Natural killer cell treated with Interleukin-12 subunit alpha and Interleukin-12 subunit beta and Interleukin-15 and Interleukin-18, amount 100 ng/mL, for 72 hours (primary cell): ENCODE data around the gene AKAP13. TPM values are rescaled to one million over a fixed set of nuclear protein-coding genes. Genes with fewer than 3 reads are reported as not detected.
"Not testable (repeated sequence)": the region's sequence is repeated elsewhere in the genome, so short reads cannot be mapped to it uniquely, and the experiment has no call there.

Source experiments
- ATAC-seq, 2 donors: fragments of 150-1000 bp; cut with Tn5 transposase in 1 of 2; sonication (Bioruptor Pico), chemical (Tn5 transposase) in 1 of 2; 2 replicates each; pipeline ENCODE4 v1.10.0; 2021
- DNase-seq: peaks from one replicate; pipeline ENCODE4 v3.0.0; 2022; ENCODE audit warnings: low spot score
- H3K27ac Mint-ChIP-seq, 2 donors: 1 replicate in 1 of 2; 2 replicates in 1 of 2; pipeline ENCODE4 v1.8.0; 2022; ENCODE audit warnings: mixed read lengths in 2 of 2, mild to moderate bottlenecking in 1 of 2, moderate library complexity in 1 of 2
- H3K27me3 Mint-ChIP-seq, 2 donors: 1 replicate in 1 of 2; 2 replicates in 1 of 2; pipeline ENCODE4 v1.8.0; 2022; ENCODE audit warnings: mixed read lengths in 2 of 2
- H3K36me3 Mint-ChIP-seq: one replicate; pipeline ENCODE4 v1.8.0; 2022; ENCODE audit warnings: mixed read lengths
- H3K4me1 Mint-ChIP-seq, 2 donors: 1 replicate in 1 of 2; 2 replicates in 1 of 2; pipeline ENCODE4 v1.8.0; 2022; ENCODE audit warnings: low read depth in 2 of 2, mixed read lengths in 2 of 2, mild to moderate bottlenecking in 1 of 2
- H3K4me3 Mint-ChIP-seq: one replicate; pipeline ENCODE4 v1.8.0; 2022; ENCODE audit warnings: mixed read lengths
- H3K9me3 Mint-ChIP-seq: 2 replicates; pipeline ENCODE4 v1.8.0; 2022; ENCODE audit warnings: mixed read lengths
- total RNA-seq, 2 donors: library from RNA; stranded (reverse); gene quantifications; one replicate each; pipeline ENCODE4 v1.2.3, GENCODE V29; 2022

Gene AKAP13
- total RNA-seq, 2 donors from 2014 or later = 142 to 176 TPM

GRCh38 chr15:85463276-85463892 lies 83.0 kb downstream of the AKAP13 start:
- DNase-seq (no peak), ATAC-seq (no peak)
- Mint-ChIP-seq H3K4me1 (peaks cover 21 to 29% of the 10 kb centered on the region in 2 donors), H3K27ac (no peak overlapping the region), H3K27me3 (no peaks in the 10 kb centered on the region), H3K9me3 (no peaks in the 10 kb centered on the region), H3K36me3 (no peaks in the 10 kb centered on the region), H3K4me3 (no peak overlapping the region)

GRCh38 chr15:85463976-85464375 lies 83.6 kb downstream of the AKAP13 start:
- H3K27me3 Mint-ChIP-seq = no peaks in the 10 kb centered on the region
- no peaks in the 10 kb centered on the region for H3K9me3 Mint-ChIP-seq
- ATAC-seq = no peak
- no peak overlapping the region for H3K4me3 Mint-ChIP-seq
- no peaks in the 10 kb centered on the region for H3K36me3 Mint-ChIP-seq
- H3K27ac Mint-ChIP-seq = no peak overlapping the region
- peaks cover 21 to 26% of the 10 kb centered on the region in 2 donors for H3K4me1 Mint-ChIP-seq
- no peak for DNase-seq

GRCh38 chr15:85464471-85464870 lies 84.1 kb downstream of the AKAP13 start:
- no peak overlapping the region for H3K27ac Mint-ChIP-seq
- H3K9me3 Mint-ChIP-seq = no peaks in the 10 kb centered on the region
- no peak overlapping the region for H3K4me3 Mint-ChIP-seq
- H3K4me1 Mint-ChIP-seq = peaks cover 21 to 26% of the 10 kb centered on the region in 2 donors
- H3K27me3 Mint-ChIP-seq = no peaks in the 10 kb centered on the region
- ATAC-seq (no peak), DNase-seq (no peak)
- no peaks in the 10 kb centered on the region for H3K36me3 Mint-ChIP-seq

GRCh38 chr15:85470563-85471271 lies 90.3 kb downstream of the AKAP13 start:
- no peaks in the 10 kb centered on the region for H3K27me3 Mint-ChIP-seq
- no peak overlapping the region for H3K4me3 Mint-ChIP-seq
- no peak for ATAC-seq
- no peak for DNase-seq
- peaks cover 12 to 18% of the 10 kb centered on the region in 2 donors for H3K4me1 Mint-ChIP-seq
- no peaks in the 10 kb centered on the region for H3K9me3 Mint-ChIP-seq
- H3K36me3 Mint-ChIP-seq = no peaks in the 10 kb centered on the region
- peak overlapping the region in 1 of 2 donors; percentile 34 for H3K27ac Mint-ChIP-seq

GRCh38 chr15:85472349-85472748 lies 91.9 kb downstream of the AKAP13 start:
- no peaks in the 10 kb centered on the region for H3K9me3 Mint-ChIP-seq
- peaks cover 26 to 30% of the 10 kb centered on the region in 2 donors for H3K4me1 Mint-ChIP-seq
- H3K27me3 Mint-ChIP-seq = no peaks in the 10 kb centered on the region
- ATAC-seq (no peak), DNase-seq (no peak)
- H3K27ac Mint-ChIP-seq = no peak overlapping the region
- H3K36me3 Mint-ChIP-seq = no peaks in the 10 kb centered on the region
- no peak overlapping the region for H3K4me3 Mint-ChIP-seq

- Mint-ChIP-seq H3K27me3 (no peaks in the 10 kb centered on the region), H3K4me3 (no peak overlapping the region), H3K27ac (no peak overlapping the region), H3K4me1 (peaks cover 31 to 34% of the 10 kb centered on the region in 2 donors), H3K36me3 (no peaks in the 10 kb centered on the region), H3K9me3 (no peaks in the 10 kb centered on the region)
- ATAC-seq (no peak), DNase-seq (no peak)
These were observed 93.1 kb downstream of the AKAP13 start for GRCh38 chr15:85473455-85473854.

- no peak overlapping the region for H3K4me3 Mint-ChIP-seq
- H3K27me3 Mint-ChIP-seq = no peaks in the 10 kb centered on the region
- no peaks in the 10 kb centered on the region for H3K9me3 Mint-ChIP-seq
- H3K27ac Mint-ChIP-seq = no peak overlapping the region
- ATAC-seq (no peak), DNase-seq (no peak)
- no peaks in the 10 kb centered on the region for H3K36me3 Mint-ChIP-seq
- peaks cover 31 to 40% of the 10 kb centered on the region in 2 donors for H3K4me1 Mint-ChIP-seq
These were observed 94.4 kb downstream of the AKAP13 start for GRCh38 chr15:85474700-85475316.

GRCh38 chr15:85475317-85475701 lies 94.9 kb downstream of the AKAP13 start:
- no peaks in the 10 kb centered on the region for H3K27me3 Mint-ChIP-seq
- H3K36me3 Mint-ChIP-seq = no peaks in the 10 kb centered on the region
- no peak overlapping the region for H3K27ac Mint-ChIP-seq
- ATAC-seq = no peak
- H3K4me1 Mint-ChIP-seq = peaks cover 29 to 37% of the 10 kb centered on the region in 2 donors
- no peaks in the 10 kb centered on the region for H3K9me3 Mint-ChIP-seq
- DNase-seq = no peak
- no peak overlapping the region for H3K4me3 Mint-ChIP-seq

- Mint-ChIP-seq H3K9me3 (no peaks in the 10 kb centered on the region), H3K4me3 (no peak overlapping the region), H3K27ac (no peak overlapping the region), H3K27me3 (no peaks in the 10 kb centered on the region), H3K4me1 (peaks cover 29 to 33% of the 10 kb centered on the region in 2 donors), H3K36me3 (no peaks in the 10 kb centered on the region)
- no peak for DNase-seq
- no peak for ATAC-seq
These were observed 95.3 kb downstream of the AKAP13 start for GRCh38 chr15:85475711-85476110.

GRCh38 chr15:85477061-85477460 lies 96.7 kb downstream of the AKAP13 start:
- H3K4me1 Mint-ChIP-seq = peaks cover 32 to 46% of the 10 kb centered on the region in 2 donors

GRCh38 chr15:85477730-85478129 lies 97.3 kb downstream of the AKAP13 start:
- no peaks in the 10 kb centered on the region for H3K9me3 Mint-ChIP-seq
- DNase-seq = no peak
- ATAC-seq = no peak
- H3K27ac Mint-ChIP-seq = no peak overlapping the region
- H3K4me3 Mint-ChIP-seq = no peak overlapping the region
- no peaks in the 10 kb centered on the region for H3K36me3 Mint-ChIP-seq
- H3K27me3 Mint-ChIP-seq = no peaks in the 10 kb centered on the region
- peaks cover 32 to 53% of the 10 kb centered on the region in 2 donors for H3K4me1 Mint-ChIP-seq

More at GRCh38 chr15:85477061-85477460, 96.7 kb downstream of the AKAP13 start:
- Mint-ChIP-seq H3K36me3 (no peaks in the 10 kb centered on the region), H3K4me3 (no peak overlapping the region), H3K9me3 (no peaks in the 10 kb centered on the region), H3K27me3 (no peaks in the 10 kb centered on the region), H3K27ac (no peak overlapping the region)
- ATAC-seq (no peak), DNase-seq (no peak)

GRCh38 chr15:85479071-85479647 lies 98.8 kb downstream of the AKAP13 start:
- Mint-ChIP-seq H3K4me3 (no peak overlapping the region), H3K27me3 (no peaks in the 10 kb centered on the region), H3K27ac (no peak overlapping the region), H3K4me1 (peaks cover 30 to 56% of the 10 kb centered on the region in 2 donors), H3K9me3 (no peaks in the 10 kb centered on the region), H3K36me3 (no peaks in the 10 kb centered on the region)
- no peak for DNase-seq
- ATAC-seq = no peak

DNA sequence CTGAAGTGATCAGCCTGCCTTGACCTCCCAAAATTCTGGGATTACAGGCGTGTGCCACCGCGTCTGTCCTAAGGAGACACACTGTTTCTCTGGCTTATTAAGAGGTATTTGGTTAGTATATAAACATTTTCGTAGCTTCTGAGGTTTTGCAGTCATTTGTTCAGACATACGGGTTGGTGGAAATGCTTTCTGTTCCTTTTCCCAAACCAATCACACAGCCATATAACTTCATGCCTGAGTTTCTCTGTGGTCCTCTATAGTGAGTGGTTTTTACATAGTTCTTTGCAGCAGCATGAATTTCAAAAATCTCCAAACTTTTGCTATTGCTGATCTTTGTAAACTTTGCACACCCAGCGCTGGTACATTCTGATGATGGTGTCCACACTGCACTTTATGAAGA lies 100.5 kb downstream of the AKAP13 start:
- peaks cover 18 to 51% of the 10 kb centered on the region in 2 donors for H3K4me1 Mint-ChIP-seq
- H3K9me3 Mint-ChIP-seq = no peaks in the 10 kb centered on the region
- no peak overlapping the region for H3K4me3 Mint-ChIP-seq
- DNase-seq = no peak
- no peaks in the 10 kb centered on the region for H3K36me3 Mint-ChIP-seq
- no peaks in the 10 kb centered on the region for H3K27me3 Mint-ChIP-seq
- peak overlapping the region in 1 of 2 donors; percentile 48 for H3K27ac Mint-ChIP-seq
- ATAC-seq = no peak

DNA sequence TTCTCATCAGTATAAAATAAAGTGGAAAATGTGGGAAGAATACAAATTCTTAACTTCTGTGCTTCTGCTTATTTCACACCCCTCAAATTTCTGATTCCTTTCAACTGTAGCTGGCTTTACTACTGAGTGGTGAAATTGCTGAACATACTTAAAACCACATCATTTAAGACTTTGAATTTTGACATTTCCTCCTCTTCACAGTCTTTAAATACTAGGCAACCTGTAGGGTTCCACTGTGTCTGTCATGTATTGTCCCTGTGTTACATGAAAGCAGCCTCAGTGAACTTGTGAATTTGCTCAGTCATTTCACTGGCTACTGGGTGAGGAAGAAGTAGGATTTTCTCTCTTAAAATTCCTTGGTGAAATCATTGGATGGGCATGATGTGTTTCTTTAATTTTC lies 101.1 kb downstream of the AKAP13 start:
- not testable (repeated sequence) for H3K36me3 Mint-ChIP-seq, H3K9me3 Mint-ChIP-seq, DNase-seq, H3K27me3 Mint-ChIP-seq, H3K4me3 Mint-ChIP-seq
- H3K27ac Mint-ChIP-seq = peak overlapping the region in 1 of 2 donors; percentile 60
- peaks cover 15 to 48% of the 10 kb centered on the region in 2 donors for H3K4me1 Mint-ChIP-seq
- peak in 1 of 2 donors; percentile 41 for ATAC-seq
